Epithelial cell of proximal tubule (primary cell): ENCODE measurements around the gene PXN. TPM values are rescaled to one million over a fixed set of nuclear protein-coding genes. Genes with fewer than 3 reads are reported as not detected.
"Not testable (repeated sequence)": the region's sequence is repeated elsewhere in the genome, so short reads cannot be mapped to it uniquely, and the experiment has no call there.

Experiments used
- DNase-seq: peaks from one replicate; pipeline ENCODE4 v3.0.0-alpha.2; 2011; ENCODE audit warnings: low read depth
- H3K4me3 ChIP-seq: 2 replicates; pipeline ENCODE4 v1.5.1; 2011; ENCODE audit warnings: low read depth, mild to moderate bottlenecking, low read length
- total RNA-seq: library from RNA; depleted of rRNA; stranded (reverse); fragments of >200 nt; gene quantifications from 2 replicates; pipeline ENCODE4 v1.2.3, GENCODE V29; 2015
- TF ChIP-seq, protein P1 (sequence below): conservative IDR thresholded peaks from 2 replicates; pipeline ENCODE4 v1.5.1; 2012; ENCODE audit warnings: low read depth, mild to moderate bottlenecking, low read length

Gene PXN
- total RNA-seq, 1 donor from 2014 or later = 100 TPM

DNA sequence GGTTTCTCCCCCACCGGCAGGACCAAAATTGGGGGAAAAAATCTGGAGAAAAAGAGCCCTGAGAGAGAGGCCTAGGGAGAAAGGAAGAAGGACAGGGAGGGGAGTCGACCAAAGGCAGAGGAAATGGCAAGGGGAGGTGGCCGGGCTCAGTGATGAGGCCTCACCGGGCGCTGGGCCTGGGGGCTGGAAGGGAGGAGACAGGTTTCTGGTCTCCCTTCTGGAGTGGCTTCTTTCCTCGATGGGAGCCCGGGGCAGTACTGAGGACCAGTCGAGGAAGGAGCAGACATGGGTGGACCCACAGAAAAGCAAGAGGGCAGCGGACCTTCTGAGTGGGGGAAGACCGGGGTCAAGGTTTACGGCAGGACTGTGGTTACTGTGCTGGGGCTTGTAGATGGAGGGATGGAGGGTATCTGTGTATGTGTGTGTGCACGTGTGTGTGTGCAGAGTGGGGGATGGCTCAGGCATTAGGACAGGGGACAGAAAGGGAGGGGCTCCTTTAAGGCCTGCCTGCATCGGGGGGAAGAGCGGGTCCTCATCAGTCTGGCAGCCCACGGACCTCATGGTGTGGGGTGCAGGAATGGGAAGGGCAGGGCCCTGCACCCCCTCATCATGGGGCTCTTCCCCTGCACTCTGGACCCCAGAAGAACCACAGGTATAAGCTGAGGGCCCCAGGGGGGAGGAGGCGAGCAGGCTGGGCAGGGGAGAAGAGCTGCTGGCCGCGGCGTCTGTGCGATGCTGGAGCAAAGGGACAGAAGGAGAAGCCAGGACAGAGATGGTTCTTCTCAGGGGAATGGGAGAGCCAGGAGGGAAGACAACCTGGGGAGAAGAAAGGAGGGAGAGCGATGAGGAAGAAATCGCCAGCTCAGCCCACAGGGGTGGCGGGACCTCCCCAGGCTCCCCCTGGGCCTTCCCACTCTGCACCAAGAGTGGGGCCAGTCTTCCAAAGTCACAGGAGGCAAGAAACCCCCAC, 49.5 kb downstream of the PXN start:
- no peak for DNase-seq
- H3K4me3 ChIP-seq = no peak overlapping the region
- TF ChIP-seq, protein P1, sequence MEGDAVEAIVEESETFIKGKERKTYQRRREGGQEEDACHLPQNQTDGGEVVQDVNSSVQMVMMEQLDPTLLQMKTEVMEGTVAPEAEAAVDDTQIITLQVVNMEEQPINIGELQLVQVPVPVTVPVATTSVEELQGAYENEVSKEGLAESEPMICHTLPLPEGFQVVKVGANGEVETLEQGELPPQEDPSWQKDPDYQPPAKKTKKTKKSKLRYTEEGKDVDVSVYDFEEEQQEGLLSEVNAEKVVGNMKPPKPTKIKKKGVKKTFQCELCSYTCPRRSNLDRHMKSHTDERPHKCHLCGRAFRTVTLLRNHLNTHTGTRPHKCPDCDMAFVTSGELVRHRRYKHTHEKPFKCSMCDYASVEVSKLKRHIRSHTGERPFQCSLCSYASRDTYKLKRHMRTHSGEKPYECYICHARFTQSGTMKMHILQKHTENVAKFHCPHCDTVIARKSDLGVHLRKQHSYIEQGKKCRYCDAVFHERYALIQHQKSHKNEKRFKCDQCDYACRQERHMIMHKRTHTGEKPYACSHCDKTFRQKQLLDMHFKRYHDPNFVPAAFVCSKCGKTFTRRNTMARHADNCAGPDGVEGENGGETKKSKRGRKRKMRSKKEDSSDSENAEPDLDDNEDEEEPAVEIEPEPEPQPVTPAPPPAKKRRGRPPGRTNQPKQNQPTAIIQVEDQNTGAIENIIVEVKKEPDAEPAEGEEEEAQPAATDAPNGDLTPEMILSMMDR = no peak

DNA sequence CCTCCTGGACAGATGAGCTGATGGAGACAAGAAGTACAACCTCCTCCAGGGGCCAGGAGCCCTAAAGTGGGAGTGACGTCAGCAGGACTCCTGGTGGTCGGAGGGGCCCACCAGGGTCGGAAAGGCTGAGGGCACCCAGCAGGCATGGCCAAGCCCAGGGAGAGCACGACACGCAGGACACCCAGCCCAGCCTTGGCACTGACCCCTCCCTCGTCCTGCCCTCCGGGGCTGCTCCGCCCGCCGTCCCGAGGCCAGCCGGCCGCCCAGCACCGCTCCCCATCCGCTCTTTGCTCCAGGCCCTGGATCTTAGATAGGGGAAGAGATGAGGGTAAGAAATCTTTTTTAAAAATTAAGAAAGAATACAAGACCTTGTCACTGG, 50.2 kb downstream of the PXN start:
- no peak overlapping the region for H3K4me3 ChIP-seq
- TF ChIP-seq, protein P1 = no peak
- DNase-seq = no peak

DNA sequence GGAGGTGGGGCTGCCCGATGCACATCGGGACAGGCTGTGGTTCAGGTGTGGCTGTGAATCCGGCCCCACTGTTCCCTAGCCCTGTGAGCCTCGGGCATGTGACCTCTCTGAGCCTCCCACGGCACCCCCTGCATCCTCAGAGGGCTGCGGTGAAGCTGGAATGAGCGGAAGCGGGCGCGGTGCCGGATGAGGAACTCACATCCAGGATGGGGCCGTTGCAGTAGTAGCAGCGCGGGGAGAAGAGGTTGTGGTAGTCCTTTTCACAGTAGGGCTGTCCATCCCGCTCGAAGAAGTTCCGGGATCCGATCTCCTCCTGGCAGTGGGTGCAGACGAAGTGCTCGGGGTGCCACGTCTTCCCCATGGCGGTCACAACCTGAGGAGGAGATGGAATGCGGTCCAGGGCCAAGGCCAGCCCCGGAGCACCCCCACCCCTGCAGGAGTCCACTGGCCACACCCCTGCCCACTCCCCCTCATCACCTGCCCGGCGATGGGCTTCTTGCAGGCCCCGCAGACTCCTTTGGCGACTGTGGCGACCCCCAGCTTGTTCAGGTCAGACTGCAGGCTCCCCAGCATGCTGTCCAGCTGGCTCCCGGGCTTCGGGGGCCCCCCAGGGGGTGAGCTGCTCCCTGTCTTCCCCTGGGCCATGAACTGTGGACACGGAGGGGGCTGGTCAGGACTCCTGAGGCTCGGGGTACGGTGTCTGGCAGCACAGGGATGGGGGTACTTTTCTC, 50.7 kb downstream of the PXN start:
- no peak overlapping the region for H3K4me3 ChIP-seq
- TF ChIP-seq, protein P1 = no peak
- DNase-seq = no peak

DNA sequence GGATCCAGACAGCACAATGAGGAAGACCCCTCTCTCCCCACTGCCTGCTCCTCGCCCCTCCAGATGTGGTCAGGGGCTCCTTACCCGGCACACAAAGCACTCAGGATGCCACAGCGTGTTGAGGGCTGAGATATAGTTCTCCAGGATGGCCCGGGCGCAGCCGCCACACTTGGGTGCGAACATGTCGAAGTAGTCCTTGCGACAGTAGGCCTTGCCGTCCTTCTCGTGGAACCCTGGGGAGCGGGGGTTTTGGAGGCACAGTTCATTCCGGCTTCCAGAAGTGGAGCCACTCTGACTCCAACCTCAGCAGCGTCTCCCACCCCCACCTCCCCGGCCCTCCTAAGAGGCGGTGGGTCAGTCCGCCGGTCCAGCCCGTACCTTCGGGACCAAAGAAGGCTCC, 51.8 kb downstream of the PXN start:
- H3K4me3 ChIP-seq = no peak overlapping the region
- TF ChIP-seq, protein P1 = no peak
- no peak for DNase-seq

DNA sequence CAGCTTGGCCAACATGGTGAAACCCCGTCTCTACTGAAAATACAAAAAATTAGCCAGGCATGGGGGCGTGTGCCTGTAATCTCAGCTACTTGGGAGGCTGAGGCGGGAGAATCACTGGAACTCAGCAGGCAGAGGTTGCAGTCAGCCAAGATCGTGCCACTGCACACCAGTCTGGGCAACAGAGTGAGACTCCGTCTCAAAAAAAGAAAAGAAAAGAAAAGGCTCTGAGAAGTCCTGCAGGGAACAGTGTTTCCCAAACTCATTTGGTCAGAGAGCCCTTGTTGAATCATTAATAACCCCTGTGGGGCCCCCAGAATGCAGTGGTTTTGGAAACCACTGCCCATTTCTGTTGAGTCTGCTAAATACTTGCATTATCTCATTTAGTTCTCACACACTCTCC, 52.3 kb downstream of the PXN start:
- not testable (repeated sequence) for H3K4me3 ChIP-seq, DNase-seq

DNA sequence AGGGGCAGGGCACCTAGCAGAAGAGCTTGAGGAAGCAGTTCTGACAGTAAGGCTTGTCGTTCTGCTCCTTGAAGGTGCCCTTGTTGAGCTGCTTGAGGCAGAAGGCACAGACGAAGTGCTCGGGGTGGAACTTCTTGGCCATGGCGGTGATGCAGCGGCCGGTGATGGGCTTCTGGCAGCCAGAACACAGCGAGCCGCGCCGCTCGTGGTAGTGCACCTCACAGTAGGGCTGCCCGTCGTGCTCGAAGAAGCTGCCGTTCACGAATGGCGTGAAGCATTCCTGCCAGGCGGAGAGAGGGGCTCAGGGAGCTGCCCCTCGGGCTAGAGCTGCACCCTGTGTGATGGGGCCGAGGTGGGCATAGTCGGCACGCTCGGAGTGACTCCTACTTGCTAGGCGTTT, 53.2 kb downstream of the PXN start:
- TF ChIP-seq, protein P1 = no peak
- no peak overlapping the region for H3K4me3 ChIP-seq
- no peak for DNase-seq

DNA sequence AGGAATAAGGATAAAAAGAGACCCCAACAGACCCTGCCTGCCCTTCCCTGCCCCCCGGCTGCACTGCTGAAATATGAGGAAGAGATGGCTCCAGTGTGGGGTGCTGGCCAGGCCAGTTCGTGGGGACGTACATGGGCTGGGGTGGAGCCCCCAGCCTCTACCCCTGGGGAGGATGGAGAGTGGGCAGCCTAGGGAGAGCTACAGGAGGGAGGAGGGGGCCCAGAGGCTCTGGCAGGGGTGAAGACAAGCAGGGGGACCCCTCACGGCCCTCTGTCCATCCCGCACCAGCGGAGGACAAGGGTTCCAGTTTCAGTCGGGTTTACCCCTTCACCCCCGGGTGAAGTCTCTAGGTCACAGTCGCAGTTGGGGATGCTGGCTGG, 53.6 kb downstream of the PXN start:
- H3K4me3 ChIP-seq = no peak overlapping the region
- TF ChIP-seq, protein P1 = no peak
- no peak for DNase-seq
